Astrocyte (in vitro differentiated cells and primary cell): ENCODE data around the gene DNM1. TPM values are rescaled to one million over a fixed set of nuclear protein-coding genes. Genes with fewer than 3 reads are reported as not detected.

Experiments used
- DNase-seq: peaks from one replicate; pipeline ENCODE4 v3.0.0-alpha.2; 2010; ENCODE audit warnings: low read depth
- FAIRE-seq: peaks from 2 replicates; lab custom pipeline; 2011; peaks lifted over from hg19 to GRCh38; lab: Jason Lieb, UNC
- H2AFZ ChIP-seq: 2 replicates; pipeline ENCODE4 v1.6.0; 2012; ENCODE audit warnings: low read depth, low read length, inconsistent platforms
- H3K27ac ChIP-seq: 2 replicates; pipeline ENCODE4 v1.5.1; 2011; ENCODE audit warnings: low read depth, low read length, inconsistent platforms
- H3K27me3 ChIP-seq: 2 replicates; pipeline ENCODE4 v1.6.0; 2011; ENCODE audit warnings: low read length, inconsistent platforms; ENCODE audit not compliant: insufficient read depth
- H3K36me3 ChIP-seq: 2 replicates; pipeline ENCODE4 v1.5.1; 2011; ENCODE audit warnings: low read length, inconsistent platforms; ENCODE audit not compliant: insufficient read depth
- H3K4me1 ChIP-seq: 2 replicates; pipeline ENCODE4 v1.5.1; 2011; ENCODE audit warnings: low read length, inconsistent platforms; ENCODE audit not compliant: insufficient read depth
- H3K4me2 ChIP-seq: 2 replicates; pipeline ENCODE4 v1.6.0; 2012; ENCODE audit warnings: low read length, inconsistent platforms
- H3K4me3 ChIP-seq: 2 replicates; pipeline ENCODE4 v1.5.1; 2011; ENCODE audit warnings: low read depth, mild to moderate bottlenecking, low read length, inconsistent platforms; ENCODE audit not compliant: insufficient read depth
- H3K79me2 ChIP-seq: 2 replicates; pipeline ENCODE4 v1.6.0; 2012; ENCODE audit warnings: mild to moderate bottlenecking, low read length, inconsistent platforms; ENCODE audit not compliant: insufficient read depth
- H3K9ac ChIP-seq: 2 replicates; pipeline ENCODE4 v1.6.0; 2012; ENCODE audit warnings: mild to moderate bottlenecking, low read length, inconsistent platforms
- H3K9me3 ChIP-seq: 2 replicates; pipeline ENCODE4 v1.5.1; 2012; ENCODE audit warnings: low read depth, mild to moderate bottlenecking, low read length, inconsistent platforms; ENCODE audit not compliant: insufficient read depth
- H4K20me1 ChIP-seq: 2 replicates; pipeline ENCODE4 v1.6.0; 2012; ENCODE audit warnings: low read length, inconsistent platforms; ENCODE audit not compliant: insufficient read depth
- H3K27ac Mint-ChIP-seq: one replicate; pipeline ENCODE4 v1.8.0; 2021; ENCODE audit warnings: mild to moderate bottlenecking, mixed read lengths; ENCODE audit not compliant: unreplicated experiment
- H3K27me3 Mint-ChIP-seq: one replicate; pipeline ENCODE4 v1.8.0; 2021; ENCODE audit warnings: low read depth, mixed read lengths; ENCODE audit not compliant: unreplicated experiment
- H3K36me3 Mint-ChIP-seq: one replicate; pipeline ENCODE4 v1.8.0; 2021; ENCODE audit warnings: low read depth, mixed read lengths; ENCODE audit not compliant: unreplicated experiment
- H3K4me1 Mint-ChIP-seq: one replicate; pipeline ENCODE4 v1.8.0; 2021; ENCODE audit warnings: low read depth, mixed read lengths; ENCODE audit not compliant: unreplicated experiment
- H3K4me3 Mint-ChIP-seq: one replicate; pipeline ENCODE4 v1.8.0; 2021; ENCODE audit warnings: mild to moderate bottlenecking, moderate library complexity, mixed read lengths; ENCODE audit not compliant: unreplicated experiment
- H3K9me3 Mint-ChIP-seq: one replicate; pipeline ENCODE4 v1.8.0; 2021; ENCODE audit warnings: mild to moderate bottlenecking, mixed read lengths; ENCODE audit not compliant: unreplicated experiment
- CTCF ChIP-seq: IDR thresholded peaks from 2 replicates; pipeline ENCODE4 v1.5.1; 2011; ENCODE audit warnings: low read depth, mild to moderate bottlenecking, inconsistent platforms, low read length, moderate library complexity; ENCODE audit not compliant: insufficient read depth
- EZH2 ChIP-seq: IDR thresholded peaks from 2 replicates; pipeline ENCODE4 v1.6.1; 2012; ENCODE audit warnings: mild to moderate bottlenecking, low read length, inconsistent platforms; ENCODE audit not compliant: insufficient read depth
- total RNA-seq: library from RNA; stranded (reverse); gene quantifications from 2 replicates; pipeline ENCODE4 v1.2.1, GENCODE V29; 2021

The DNM1 gene
- total RNA-seq, 1 donor from 2014 or later = 29.7 TPM

GRCh38 chr9:128164307-128164885 is 38.8 kb upstream of the DNM1 start:
- Histone ChIP-seq H3K79me2 (peaks cover 27% of the 10 kb centered on the region), H2AFZ (no peak overlapping the region), H3K27me3 (no peaks in the 10 kb centered on the region), H3K4me3 (no peak overlapping the region), H3K4me2 (no peak overlapping the region), H3K4me1 (peaks cover 17% of the 10 kb centered on the region), H3K27ac (no peak overlapping the region), H3K9ac (no peak overlapping the region), H4K20me1 (peaks cover 53% of the 10 kb centered on the region), H3K36me3 (peaks cover 21% of the 10 kb centered on the region), H3K9me3 (no peaks in the 10 kb centered on the region)
- Mint-ChIP-seq H3K4me1 (peaks cover 2% of the 10 kb centered on the region), H3K27me3 (no peaks in the 10 kb centered on the region), H3K36me3 (peaks cover 28% of the 10 kb centered on the region), H3K4me3 (no peak overlapping the region), H3K27ac (peak overlapping the region; percentile 58), H3K9me3 (no peaks in the 10 kb centered on the region)
- peak; percentile 51 for DNase-seq
- FAIRE-seq = no peak
- TF ChIP-seq CTCF (no peak), EZH2 (no peak)

- Histone ChIP-seq H3K79me2 (peaks cover 18% of the 10 kb centered on the region), H3K4me2 (no peak overlapping the region), H4K20me1 (peaks cover 49% of the 10 kb centered on the region), H3K9ac (no peak overlapping the region), H3K4me1 (peaks cover 14% of the 10 kb centered on the region), H3K36me3 (peaks cover 32% of the 10 kb centered on the region), H3K4me3 (no peak overlapping the region), H2AFZ (no peak overlapping the region), H3K27ac (no peak overlapping the region), H3K27me3 (no peaks in the 10 kb centered on the region), H3K9me3 (no peaks in the 10 kb centered on the region)
- no peak for DNase-seq
- no peak for FAIRE-seq
- Mint-ChIP-seq H3K36me3 (peaks cover 33% of the 10 kb centered on the region), H3K4me3 (no peak overlapping the region), H3K27ac (no peak overlapping the region), H3K27me3 (no peaks in the 10 kb centered on the region), H3K4me1 (peaks cover 2% of the 10 kb centered on the region), H3K9me3 (no peaks in the 10 kb centered on the region)
- TF ChIP-seq CTCF (no peak), EZH2 (no peak)
Observed at GRCh38 chr9:128166169-128166568, 37.0 kb upstream of the DNM1 start.

- Histone ChIP-seq H3K4me2 (no peak overlapping the region), H3K27ac (no peak overlapping the region), H3K79me2 (peaks cover 11% of the 10 kb centered on the region), H3K4me1 (peaks cover 10% of the 10 kb centered on the region), H3K9me3 (no peaks in the 10 kb centered on the region), H2AFZ (no peak overlapping the region), H4K20me1 (peaks cover 42% of the 10 kb centered on the region), H3K36me3 (peaks cover 32% of the 10 kb centered on the region), H3K4me3 (no peak overlapping the region), H3K27me3 (no peaks in the 10 kb centered on the region), H3K9ac (no peak overlapping the region)
- TF ChIP-seq CTCF = no peak
- H3K4me1 Mint-ChIP-seq = peaks cover 2% of the 10 kb centered on the region
- no peaks in the 10 kb centered on the region for H3K27me3 Mint-ChIP-seq
- FAIRE-seq = no peak
- H3K36me3 Mint-ChIP-seq = peaks cover 33% of the 10 kb centered on the region
- H3K9me3 Mint-ChIP-seq = no peaks in the 10 kb centered on the region
- no peak overlapping the region for H3K4me3 Mint-ChIP-seq
- H3K27ac Mint-ChIP-seq = no peak overlapping the region
- DNase-seq = no peak
Observed at GRCh38 chr9:128167209-128167608, 36.0 kb upstream of the DNM1 start.
